ENCODE results near the gene CCN2.

DNA sequence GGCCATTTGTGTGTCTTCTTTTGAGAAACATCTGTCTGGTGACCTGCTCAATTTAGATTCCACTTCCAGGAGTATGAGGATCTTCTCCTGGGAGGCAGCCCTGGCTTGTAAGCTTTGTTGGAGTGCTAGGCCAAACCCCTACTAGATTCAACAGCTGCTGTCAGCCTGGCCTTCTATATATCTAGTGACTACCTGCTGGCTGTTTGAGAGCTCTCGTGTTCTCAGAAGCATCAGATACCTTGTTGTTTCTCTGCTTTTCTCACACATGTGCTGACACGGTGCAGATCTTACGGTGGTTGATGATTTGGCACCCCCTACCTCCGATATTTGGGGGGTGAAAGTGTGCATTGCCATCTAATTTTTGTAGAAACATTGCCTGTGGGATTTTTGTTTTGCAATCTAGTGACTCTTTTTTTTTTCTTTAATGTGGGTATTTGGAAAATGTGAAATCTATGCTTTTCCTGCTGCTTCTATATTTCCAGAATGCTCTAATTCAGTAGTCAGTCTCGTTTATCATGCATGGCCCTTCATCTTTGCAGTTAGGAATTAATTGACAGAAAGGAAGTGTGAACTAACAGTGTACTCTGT lies 4.7 kb downstream of the CCN2 start:
- TF ChIP-seq CTCF (IDR thresholded peaks at IDR 0.05) (no peak), POLR2A (IDR thresholded peaks at IDR 0.05) (no peak)
